ENCODE results near the gene PHACTR1.
"Not testable (repeated sequence)": the region's sequence is repeated elsewhere in the genome, so short reads cannot be mapped to it uniquely, and the experiment has no call there.

PHACTR1 gene

DNA sequence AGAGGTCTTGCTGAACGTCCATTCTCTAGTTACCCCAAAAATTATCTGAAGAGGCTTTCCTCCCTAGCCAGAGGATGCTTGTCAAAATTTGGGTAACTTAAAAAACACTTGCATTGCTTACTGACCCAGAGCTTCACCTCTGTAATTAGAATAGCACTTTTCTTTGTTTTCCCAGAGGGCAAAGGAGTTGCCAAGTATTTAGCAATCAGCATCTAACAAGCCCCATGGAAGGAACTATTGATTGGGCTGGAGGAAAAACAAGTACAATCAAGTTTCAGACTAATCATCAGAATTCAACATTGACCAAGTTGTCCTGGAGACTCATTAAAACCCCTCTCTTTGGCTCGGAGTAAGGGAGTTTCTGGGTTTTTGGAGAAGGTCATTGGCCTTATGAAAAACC is 385.4 kb downstream of the PHACTR1 start:
- in situ Hi-C loops (cut with MboI; ENCODE audit: low pct_unique_long_range_greater_than_20kb, low sequenced_read_pairs): no loop called here
- no peak for DNase-seq

DNA sequence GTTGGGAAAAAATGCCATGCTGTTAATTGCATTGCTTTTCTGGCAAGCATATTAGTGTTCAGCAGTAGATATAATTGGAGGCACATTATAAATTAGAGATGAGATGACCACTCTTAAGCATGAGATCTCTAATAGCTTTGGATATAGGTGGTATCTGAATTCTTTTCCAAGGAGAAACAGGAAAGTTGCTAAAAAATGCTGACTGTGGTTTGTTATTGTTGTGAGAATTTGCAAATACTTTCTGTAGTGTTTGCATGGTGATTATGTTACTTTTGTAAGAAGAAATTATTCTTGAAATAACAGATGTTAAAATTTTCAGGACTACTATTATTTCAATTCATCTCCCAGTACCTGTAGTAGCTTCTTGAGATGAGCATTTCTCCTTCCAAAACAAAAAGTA is 386.6 kb downstream of the PHACTR1 start:
- no peak for DNase-seq
- in situ Hi-C loops (cut with MboI; ENCODE audit: low pct_unique_long_range_greater_than_20kb, low sequenced_read_pairs): no loop called here

DNA sequence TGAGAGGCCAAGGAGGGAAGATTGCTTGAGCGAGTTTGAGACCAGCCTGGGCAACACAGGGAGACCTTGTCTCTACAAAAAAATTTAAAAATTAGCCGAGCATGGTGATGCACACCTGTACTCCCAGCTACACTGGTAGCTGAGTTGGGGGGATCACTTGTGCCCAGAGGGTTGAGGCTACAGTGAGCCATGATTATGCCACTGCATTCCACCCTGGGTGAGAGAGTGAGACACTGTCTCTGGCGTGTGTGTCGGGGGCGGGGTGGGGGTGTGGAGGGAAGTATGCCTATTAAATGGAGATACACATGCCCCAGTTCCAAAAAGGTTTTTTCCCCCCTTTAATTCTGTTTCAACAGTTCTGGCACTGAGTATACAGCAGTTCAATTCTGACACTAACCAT is 388.6 kb downstream of the PHACTR1 start:
- DNase-seq: no peak
- in situ Hi-C loops (cut with MboI; ENCODE audit: low pct_unique_long_range_greater_than_20kb, low sequenced_read_pairs): no loop called here

DNA sequence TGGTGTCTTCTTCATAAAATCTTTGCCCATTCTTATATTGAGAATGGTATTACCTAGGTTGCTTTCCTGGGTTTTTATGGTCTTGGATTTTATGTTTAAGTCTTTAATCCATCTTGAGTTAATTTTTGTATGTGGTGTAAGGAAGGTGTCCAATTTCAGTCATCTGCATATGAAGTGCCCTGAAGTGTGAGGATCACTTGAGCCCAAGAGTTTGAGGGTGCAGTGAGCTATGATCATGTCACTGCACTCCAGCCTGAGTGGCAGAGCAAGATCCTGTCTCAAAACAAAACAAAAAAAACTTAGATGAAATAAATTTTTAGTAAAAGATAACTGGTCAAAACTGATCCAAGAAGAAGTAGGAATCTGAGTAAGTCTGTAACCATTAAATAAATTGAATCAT is 396.4 kb downstream of the PHACTR1 start:
- in situ Hi-C loops (cut with MboI; ENCODE audit: low pct_unique_long_range_greater_than_20kb, low sequenced_read_pairs): no loop called here
- no peak for DNase-seq

DNA sequence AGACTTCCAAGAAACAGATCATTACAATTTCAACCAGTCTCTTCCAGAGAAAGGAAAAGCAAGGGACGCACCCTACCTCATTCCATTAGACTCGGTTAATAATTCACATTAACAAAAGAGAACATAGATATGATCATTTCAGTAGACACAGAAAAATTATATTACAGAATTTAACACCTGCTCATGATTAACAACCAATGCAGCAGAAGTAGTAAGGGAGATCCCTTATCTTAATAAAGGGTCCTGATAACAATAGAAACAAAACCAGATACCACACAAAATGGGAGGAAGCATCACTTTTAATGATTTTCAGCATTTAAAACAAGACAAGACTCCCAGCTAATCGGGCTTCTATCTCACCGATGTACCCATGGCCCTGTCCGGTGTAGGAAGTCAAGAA is 396.8 kb downstream of the PHACTR1 start:
- in situ Hi-C loops (cut with MboI; ENCODE audit: low pct_unique_long_range_greater_than_20kb, low sequenced_read_pairs): no loop called here
- DNase-seq: no peak

DNA sequence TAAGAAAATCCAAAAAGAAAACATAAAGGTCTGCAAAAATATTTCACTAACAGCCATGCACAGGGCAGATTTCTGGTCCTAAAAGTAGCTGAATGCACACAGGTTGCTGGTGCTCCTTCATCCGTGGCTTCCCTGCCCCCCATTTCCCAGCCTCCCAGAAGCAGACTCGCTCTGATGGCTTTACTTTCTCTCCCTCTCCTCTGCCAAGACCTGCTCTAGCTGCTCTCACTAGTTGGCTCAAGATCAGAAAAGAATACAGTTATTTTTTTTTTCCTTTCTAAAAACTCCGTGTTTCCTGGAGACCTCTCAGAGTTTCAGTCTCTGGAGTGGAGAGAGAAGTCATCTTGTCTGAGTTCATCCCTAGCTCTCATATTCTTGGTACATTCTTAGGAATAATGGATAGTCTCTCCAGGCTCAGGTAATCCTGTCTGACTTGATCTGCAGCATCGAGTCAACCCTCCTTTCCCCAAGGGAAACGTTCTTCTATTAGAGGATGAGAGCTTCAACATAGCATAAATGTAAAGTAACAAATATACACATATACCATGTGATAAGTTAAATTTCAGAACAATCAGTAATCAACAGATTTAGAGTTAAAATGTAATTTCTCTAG is 397.5 kb downstream of the PHACTR1 start:
- in situ Hi-C loops (cut with MboI; ENCODE audit: low pct_unique_long_range_greater_than_20kb, low sequenced_read_pairs): no loop called here

DNA sequence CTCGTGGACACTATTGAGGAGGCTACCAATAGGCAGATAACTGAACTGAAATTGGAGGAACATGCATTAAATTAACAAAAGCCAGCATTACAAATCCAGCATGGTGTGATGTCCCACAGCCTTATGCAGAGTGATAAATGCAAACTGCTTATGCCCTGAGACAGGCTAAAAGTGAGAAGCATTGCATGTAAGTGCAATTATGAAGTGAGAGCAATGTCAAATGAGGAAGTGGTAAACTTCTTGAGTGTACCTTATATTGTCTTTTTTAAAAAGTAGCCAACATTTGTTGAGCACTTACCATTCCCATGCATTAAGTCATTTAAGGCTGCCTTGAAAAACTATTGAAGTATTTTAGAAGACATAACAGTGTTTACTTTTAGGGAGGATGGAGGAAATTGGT is 399.6 kb downstream of the PHACTR1 start:
- DNase-seq: peak; percentile 55
- in situ Hi-C loops (cut with MboI; ENCODE audit: low pct_unique_long_range_greater_than_20kb, low sequenced_read_pairs): no loop called here

More for the DNA sequence above, 397.5 kb downstream of the PHACTR1 start:
- DNase-seq: no peak

DNA sequence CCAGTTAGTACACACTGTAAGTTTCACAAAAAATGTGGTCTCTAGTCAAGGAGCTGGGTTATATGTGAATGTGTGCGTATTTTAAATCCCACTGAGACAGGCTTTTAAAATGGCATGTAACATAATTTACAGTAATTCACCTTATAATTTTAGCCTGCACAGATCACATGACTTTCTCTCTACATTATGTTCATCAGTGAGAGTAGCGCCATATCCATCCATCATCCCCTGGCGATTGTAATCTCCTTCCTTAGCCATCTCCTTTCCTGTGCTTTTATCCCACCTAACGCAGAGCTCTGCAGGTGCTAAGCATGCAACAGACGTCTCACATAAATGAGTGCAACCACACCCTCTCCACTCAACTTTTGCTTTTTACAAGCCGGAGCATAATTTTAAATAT is 401.0 kb downstream of the PHACTR1 start:
- no peak for DNase-seq
- in situ Hi-C loops (cut with MboI; ENCODE audit: low pct_unique_long_range_greater_than_20kb, low sequenced_read_pairs): no loop called here

DNA sequence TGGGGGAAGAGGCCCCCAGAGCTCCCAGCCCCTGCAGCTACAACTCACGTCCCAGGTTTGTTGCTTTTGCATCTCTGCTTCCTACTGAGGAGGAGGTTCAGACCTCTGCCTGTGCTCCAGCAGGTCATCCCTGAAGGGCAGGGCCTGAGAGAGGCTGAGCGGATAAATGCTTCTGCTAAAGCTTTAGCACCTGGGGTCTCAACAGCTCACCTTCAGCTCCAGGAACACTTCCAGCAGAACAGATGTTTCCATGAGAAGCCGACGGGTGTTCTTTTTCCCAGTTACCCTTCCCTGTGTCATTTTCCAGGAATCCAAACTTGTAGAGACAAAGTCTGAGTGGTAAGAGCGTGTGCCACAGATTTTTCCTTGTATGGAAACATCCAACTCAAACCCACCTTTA is 403.0 kb downstream of the PHACTR1 start:
- in situ Hi-C loops (cut with MboI; ENCODE audit: low pct_unique_long_range_greater_than_20kb, low sequenced_read_pairs): no loop called here
- DNase-seq: no peak

DNA sequence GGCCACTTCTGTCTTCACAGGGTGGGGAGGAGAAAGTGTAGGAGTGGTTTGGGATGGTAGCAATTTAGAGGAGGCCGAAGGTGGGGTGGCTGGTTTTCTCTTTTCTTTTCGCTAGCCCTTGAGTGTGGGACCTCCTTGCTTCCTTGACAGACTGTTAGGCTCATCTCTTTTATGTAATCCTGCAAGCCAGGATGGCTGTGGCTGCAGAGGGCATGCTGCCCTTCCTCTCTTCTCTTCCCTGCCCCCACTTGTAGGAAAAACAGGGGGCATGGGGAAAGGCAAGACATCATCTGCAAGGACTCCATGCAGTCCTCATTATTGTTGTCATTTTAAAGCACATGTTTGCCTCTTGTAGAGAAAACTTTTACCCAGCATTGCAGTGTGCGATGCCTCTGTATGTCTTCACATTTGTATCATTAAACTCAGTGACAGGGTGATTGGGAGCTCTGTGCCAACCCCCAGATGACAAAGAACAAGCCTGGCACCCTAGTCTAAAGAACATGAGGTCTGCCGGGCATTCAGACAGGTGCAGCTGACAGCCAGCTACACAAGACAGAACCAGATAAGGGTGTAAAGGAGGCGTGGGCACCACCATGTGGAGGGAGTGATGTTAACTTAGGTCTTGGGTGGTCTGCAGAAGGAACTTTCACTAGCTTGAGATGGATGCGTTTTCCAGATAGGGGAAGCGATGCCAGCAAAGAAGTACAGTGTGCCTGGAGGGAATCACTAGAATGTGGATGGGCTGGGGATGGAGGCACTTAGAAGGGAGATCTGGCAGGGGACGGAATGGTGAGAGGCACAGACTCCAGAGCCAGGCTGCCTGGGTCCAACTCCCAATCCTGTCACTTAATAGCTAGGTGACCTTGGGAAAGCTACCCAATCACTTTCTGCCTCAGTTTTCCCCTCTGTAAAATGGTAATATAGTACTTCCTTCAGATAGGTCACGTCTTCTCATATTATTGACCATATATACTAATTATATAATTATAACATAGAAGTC is 404.2 kb downstream of the PHACTR1 start:
- in situ Hi-C loops (cut with MboI; ENCODE audit: low pct_unique_long_range_greater_than_20kb, low sequenced_read_pairs): no loop called here
- DNase-seq: peak; percentile 34

DNA sequence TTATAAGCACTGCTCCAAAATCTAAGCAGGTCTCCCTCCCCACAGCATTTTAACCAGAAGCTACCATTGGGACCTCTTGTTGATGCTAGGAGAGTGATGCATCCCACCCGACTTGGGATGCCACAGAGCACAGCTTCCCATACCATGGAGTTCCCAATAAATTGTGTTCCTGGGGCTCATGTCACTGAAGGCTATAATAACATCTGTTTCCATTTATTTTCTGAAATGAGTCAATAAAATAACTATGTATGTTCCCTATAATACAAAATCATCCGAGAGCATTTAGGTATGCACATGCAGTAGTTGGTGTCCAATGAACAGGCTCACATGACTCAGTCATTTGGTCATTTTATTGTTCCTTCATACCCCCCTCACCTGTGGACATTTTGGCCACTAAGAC is 407.6 kb downstream of the PHACTR1 start:
- in situ Hi-C loops (cut with MboI; ENCODE audit: low pct_unique_long_range_greater_than_20kb, low sequenced_read_pairs): no loop called here
- DNase-seq: no peak

DNA sequence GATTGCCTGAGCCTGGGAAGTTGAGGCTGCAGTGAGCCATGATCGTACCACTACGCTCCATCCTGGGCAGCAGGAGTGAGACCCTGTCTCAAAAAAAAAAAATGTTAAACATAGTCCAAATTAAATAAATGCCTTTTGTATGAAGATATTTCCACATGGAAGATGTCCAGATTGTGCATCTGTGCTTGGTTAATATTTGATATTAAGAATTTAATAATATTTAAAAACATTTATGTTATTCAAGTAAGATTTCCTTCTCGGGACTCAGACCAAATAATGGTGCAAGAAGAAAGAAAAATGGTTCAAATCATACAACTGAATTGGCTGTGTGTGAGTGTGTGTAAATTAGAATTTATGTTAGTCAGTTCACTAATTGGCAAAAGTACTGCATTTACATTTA is 409.3 kb downstream of the PHACTR1 start:
- DNase-seq: no peak
- in situ Hi-C loops (cut with MboI; ENCODE audit: low pct_unique_long_range_greater_than_20kb, low sequenced_read_pairs): no loop called here

DNA sequence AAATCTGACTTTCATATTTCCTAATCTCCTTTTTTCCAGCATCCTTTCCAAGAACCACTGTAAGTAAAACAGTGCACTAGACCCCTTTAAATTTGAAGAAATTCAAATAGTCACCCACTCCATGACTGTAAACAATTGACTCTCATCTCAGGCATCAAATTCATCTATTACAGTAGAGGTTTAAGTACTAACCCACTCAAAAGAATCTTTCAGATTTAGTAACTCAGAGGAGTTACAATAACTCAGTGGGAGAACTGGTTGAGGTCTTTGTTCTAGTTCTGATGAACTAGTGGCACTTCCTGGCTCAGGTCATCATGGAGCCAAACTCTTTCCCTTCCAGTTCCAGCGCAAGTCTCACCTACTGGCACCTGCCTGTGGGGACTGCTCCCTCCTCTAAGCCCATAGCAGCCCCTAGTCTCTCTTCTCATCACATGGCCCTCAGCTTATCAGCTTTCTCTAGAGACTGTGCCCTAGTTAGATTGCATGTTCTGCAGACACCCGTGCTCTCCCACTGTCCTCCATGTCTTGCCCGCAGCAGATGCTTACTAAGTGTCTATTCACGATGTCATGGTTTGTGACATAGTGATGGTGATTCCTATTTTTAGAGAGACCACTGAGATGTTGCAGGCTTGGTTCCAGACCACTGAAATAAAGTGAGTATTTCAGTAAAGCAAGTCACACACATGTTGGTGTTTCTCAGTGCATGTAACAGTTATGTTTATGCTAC is 415.5 kb downstream of the PHACTR1 start:
- in situ Hi-C loops (cut with MboI; ENCODE audit: low pct_unique_long_range_greater_than_20kb, low sequenced_read_pairs): no loop called here

DNA sequence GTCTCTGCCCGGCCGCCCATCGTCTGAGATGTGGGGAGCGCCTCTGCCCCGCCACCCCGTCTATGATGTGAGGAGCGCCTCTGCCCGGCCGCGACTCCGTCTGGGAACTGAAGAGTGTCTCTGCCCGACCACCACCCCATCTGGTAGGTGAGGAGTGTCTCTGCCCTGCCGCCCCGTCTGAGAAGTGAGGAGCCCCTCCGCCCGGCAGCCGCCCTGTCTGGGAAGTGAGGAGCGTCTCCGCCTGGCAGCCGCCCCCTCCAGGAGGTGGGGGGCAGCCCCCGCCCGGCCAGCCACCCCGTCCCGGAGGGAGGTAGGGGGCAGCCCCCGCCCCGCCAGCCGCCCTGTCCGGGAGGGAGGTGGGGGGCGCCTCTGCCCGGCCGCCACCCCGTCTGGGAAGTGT is 417.3 kb downstream of the PHACTR1 start:
- DNase-seq; in situ Hi-C loops (cut with MboI; ENCODE audit: low pct_unique_long_range_greater_than_20kb, low sequenced_read_pairs): not testable (repeated sequence)

More for the DNA sequence above, 415.5 kb downstream of the PHACTR1 start:
- no peak for DNase-seq

DNA sequence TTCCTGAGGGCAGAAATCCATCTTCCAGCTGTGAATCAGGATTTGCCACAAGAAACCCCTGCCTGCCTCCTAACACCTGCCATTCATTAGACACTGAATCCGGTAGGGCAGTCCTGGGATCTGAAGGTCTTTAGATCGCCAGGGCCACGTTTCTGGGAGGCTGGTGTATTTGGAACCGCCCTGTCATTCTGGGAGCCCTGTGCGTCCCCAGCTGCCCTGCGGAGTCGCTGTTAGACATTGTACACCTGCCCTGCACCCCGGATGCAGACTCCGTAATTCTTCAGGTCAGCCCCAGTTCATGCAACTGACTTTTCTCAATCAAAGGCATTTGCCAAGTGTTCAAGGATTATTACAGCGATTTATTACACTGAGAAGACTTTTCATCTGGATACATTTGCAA is 418.6 kb downstream of the PHACTR1 start:
- in situ Hi-C loops (cut with MboI; ENCODE audit: low pct_unique_long_range_greater_than_20kb, low sequenced_read_pairs): no loop called here
- no peak for DNase-seq

DNA sequence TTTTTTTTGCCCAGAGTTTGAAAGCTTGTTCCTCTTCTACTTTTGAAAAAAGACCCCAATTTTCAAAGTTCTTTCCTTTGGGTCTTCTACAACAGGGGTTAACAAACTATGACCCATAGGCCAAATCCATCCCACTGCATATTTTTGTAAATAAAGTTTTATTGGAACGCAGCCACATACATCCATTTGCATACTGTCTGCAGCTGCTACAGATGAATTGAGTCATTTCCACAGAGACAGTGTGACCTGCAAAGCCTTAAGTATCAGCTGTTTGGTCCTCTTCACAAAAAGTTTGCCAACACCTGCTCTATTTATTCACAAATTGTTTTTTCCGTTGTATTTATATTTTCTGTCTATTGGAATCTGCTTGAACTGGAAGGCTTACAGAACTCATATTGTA is 422.6 kb downstream of the PHACTR1 start:
- in situ Hi-C loops (cut with MboI; ENCODE audit: low pct_unique_long_range_greater_than_20kb, low sequenced_read_pairs): no loop called here
- DNase-seq: no peak

DNA sequence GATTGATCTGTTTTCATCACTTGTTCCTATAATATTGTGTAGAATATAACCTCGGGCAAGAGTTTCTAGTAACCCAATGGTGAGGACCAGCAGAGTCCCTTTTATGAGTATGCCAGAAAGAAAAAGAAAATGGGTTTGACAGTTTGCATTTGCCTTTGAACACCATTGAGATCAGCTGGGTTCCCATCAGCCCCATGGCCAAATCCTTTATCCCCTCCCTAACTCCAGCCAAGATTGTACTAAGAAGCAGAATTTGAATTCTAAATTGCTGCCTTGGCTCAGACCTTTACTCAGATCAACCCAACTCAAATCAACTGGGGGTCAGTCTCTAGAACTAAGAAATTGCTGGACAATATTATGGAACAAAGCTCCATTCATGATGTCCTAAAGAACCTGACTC is 424.4 kb downstream of the PHACTR1 start:
- no peak for DNase-seq
- in situ Hi-C loops (cut with MboI; ENCODE audit: low pct_unique_long_range_greater_than_20kb, low sequenced_read_pairs): no loop called here

DNA sequence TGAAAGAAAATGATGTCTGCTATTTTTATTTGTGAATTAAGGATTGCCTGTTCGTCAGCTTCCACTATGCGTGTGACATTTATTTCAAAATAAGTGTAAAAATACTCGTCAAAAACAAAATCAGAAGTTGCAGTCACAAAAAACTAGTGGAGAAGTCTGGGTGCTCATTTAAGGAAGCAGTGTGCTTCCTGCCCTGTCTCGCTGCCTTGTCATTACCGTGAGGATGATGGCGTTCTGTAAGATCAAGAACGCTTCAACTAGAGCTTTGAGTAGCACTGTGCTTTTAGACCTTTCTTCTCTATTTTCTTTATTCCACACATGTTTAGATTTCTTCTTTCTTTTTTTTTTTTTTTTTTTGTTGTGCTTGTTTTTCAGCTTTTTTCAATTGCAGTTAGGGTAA is 424.8 kb downstream of the PHACTR1 start:
- DNase-seq: peak; percentile 48
- in situ Hi-C loops (cut with MboI; ENCODE audit: low pct_unique_long_range_greater_than_20kb, low sequenced_read_pairs): no loop called here

DNA sequence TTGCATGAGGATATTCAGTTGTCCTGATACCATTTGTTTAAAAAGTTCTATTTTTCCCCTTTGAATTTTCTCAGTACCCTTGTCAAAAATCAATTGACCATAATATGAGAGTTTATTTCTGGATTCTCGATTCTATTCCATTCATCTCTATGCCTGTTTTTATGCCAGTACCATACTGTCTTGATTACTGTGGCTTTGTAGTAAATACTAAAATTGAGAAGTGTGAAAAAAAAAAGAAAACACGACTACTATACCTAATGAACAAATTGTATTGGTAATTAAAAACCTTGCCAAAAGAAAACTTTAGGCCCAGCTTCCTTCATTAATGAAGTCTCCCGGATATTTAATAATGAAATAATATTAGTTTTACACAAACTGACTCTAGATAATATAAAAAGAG is 426.0 kb downstream of the PHACTR1 start:
- no peak for DNase-seq
- in situ Hi-C loops (cut with MboI; ENCODE audit: low pct_unique_long_range_greater_than_20kb, low sequenced_read_pairs): no loop called here

DNA sequence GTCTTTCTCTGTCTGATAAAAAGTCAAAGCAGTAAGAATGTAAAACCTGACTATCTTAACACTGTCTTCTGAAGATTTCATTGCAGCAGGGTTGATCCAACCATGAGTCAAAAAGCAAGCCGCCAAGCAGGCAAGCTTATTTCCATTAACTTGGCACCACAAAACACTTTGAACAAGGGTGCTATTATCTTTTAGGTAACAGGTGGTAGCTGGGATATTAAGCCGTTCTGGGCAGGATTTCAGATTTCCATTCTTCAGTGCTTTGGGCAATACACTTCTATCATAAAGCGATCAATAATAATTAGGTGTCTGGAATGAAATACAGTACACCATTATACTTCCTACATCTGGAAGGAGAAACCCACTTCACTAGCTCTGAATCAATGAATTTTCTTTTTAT is 429.9 kb downstream of the PHACTR1 start:
- no peak for DNase-seq
- in situ Hi-C loops (cut with MboI; ENCODE audit: low pct_unique_long_range_greater_than_20kb, low sequenced_read_pairs): no loop called here
